HEK293T (cell line): ENCODE data around the gene UNC5B.

Experiments
- CTCF ChIA-PET: fragments of 350-600 bp; formaldehyde crosslinking; extraction: SDS; loops from one replicate; lab custom pipeline; 2021; ENCODE audit warnings: antibody characterized with exemption, inconsistent platforms; lab: Yijun Ruan, JAX
- POLR2A ChIA-PET: fragments of 350-600 bp; formaldehyde crosslinking; extraction: SDS; loops from one replicate; lab custom pipeline; 2020; ENCODE audit warnings: antibody characterized with exemption, inconsistent platforms; lab: Yijun Ruan, JAX
- DNase-seq: peaks from one replicate; pipeline ENCODE4 v3.0.0; 2012; ENCODE audit warnings: mixed read lengths; ENCODE audit errors: extremely low spot score
- ARNT ChIP-seq: fragments of 450-650 bp; IDR thresholded peaks from 2 replicates; pipeline ENCODE4 v1.6.1; 2017; ENCODE audit warnings: mild to moderate bottlenecking
- BHLHE40 ChIP-seq: fragments of 450-650 bp; IDR thresholded peaks from 2 replicates; pipeline ENCODE4 v1.6.1; 2016; ENCODE audit warnings: mild to moderate bottlenecking, moderate library complexity, borderline replicate concordance
- CTBP1 ChIP-seq: fragments of 450-650 bp; IDR thresholded peaks from 2 replicates; pipeline ENCODE4 v1.6.1; 2016; ENCODE audit warnings: borderline replicate concordance
- ELF4 ChIP-seq: fragments of 450-650 bp; IDR thresholded peaks from 2 replicates; pipeline ENCODE4 v1.6.1; 2017; ENCODE audit warnings: antibody characterized with exemption
- FOXA1 ChIP-seq: fragments of 450-650 bp; IDR thresholded peaks from 2 replicates; pipeline ENCODE4 v1.6.1; 2016; ENCODE audit warnings: mild to moderate bottlenecking
- FOXK2 ChIP-seq: fragments of 450-650 bp; IDR thresholded peaks from 2 replicates; pipeline ENCODE4 v1.6.1; 2016; ENCODE audit warnings: mild to moderate bottlenecking
- FOXM1 ChIP-seq: fragments of 450-650 bp; IDR thresholded peaks from 2 replicates; pipeline ENCODE4 v1.6.1; 2017; ENCODE audit warnings: mild to moderate bottlenecking, borderline replicate concordance
- HDGF ChIP-seq: fragments of 450-650 bp; IDR thresholded peaks from 2 replicates; pipeline ENCODE4 v1.6.1; 2017; ENCODE audit warnings: antibody characterized with exemption, borderline replicate concordance
- L3MBTL2 ChIP-seq: fragments of 450-650 bp; conservative IDR thresholded peaks from 2 replicates; pipeline ENCODE4 v1.6.1; 2016; ENCODE audit warnings: mild to moderate bottlenecking
- LEF1 ChIP-seq: fragments of 450-650 bp; IDR thresholded peaks from 2 replicates; pipeline ENCODE4 v1.6.1; 2017; ENCODE audit warnings: mild to moderate bottlenecking, borderline replicate concordance
- NFRKB ChIP-seq: fragments of 450-650 bp; IDR thresholded peaks from 2 replicates; pipeline ENCODE4 v1.6.1; 2016; ENCODE audit warnings: mild to moderate bottlenecking, moderate library complexity
- SP1 ChIP-seq: fragments of 450-650 bp; IDR thresholded peaks from 2 replicates; pipeline ENCODE4 v1.6.1; 2017
- SUZ12 ChIP-seq: fragments of 450-650 bp; IDR thresholded peaks from 2 replicates; pipeline ENCODE4 v1.6.1; 2016; ENCODE audit warnings: mild to moderate bottlenecking
- TARDBP ChIP-seq: fragments of 450-650 bp; IDR thresholded peaks from 2 replicates; pipeline ENCODE4 v1.6.1; 2016
- ZNF384 ChIP-seq: fragments of 450-650 bp; IDR thresholded peaks from 2 replicates; pipeline ENCODE4 v1.6.1; 2016
- TF ChIP-seq, protein P1 (sequence below): fragments of 450-650 bp; IDR thresholded peaks from 2 replicates; pipeline ENCODE4 v1.6.1; 2016

The UNC5B gene

GRCh38 chr10:71247414-71247705 is 35.0 kb downstream of the UNC5B start:
- ChIA-PET POLR2A (no interaction called here), CTCF (no interaction called here)
- DNase-seq = no peak

GRCh38 chr10:71247804-71248203 is 35.4 kb downstream of the UNC5B start:
- ChIA-PET POLR2A (no interaction called here), CTCF (no interaction called here)
- no peak for DNase-seq
- TF ChIP-seq FOXK2 = no peak

More at GRCh38 chr10:71247414-71247705, 35.0 kb downstream of the UNC5B start:
- TF ChIP-seq L3MBTL2 (no peak), TARDBP (no peak), CTBP1 (no peak), SUZ12 (no peak), FOXA1 (no peak), FOXK2 (no peak), FOXM1 (no peak), SP1 (no peak), HDGF (no peak), ZNF384 (no peak)
- TF ChIP-seq, protein P1, sequence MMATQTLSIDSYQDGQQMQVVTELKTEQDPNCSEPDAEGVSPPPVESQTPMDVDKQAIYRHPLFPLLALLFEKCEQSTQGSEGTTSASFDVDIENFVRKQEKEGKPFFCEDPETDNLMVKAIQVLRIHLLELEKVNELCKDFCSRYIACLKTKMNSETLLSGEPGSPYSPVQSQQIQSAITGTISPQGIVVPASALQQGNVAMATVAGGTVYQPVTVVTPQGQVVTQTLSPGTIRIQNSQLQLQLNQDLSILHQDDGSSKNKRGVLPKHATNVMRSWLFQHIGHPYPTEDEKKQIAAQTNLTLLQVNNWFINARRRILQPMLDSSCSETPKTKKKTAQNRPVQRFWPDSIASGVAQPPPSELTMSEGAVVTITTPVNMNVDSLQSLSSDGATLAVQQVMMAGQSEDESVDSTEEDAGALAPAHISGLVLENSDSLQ = no peak

DNA sequence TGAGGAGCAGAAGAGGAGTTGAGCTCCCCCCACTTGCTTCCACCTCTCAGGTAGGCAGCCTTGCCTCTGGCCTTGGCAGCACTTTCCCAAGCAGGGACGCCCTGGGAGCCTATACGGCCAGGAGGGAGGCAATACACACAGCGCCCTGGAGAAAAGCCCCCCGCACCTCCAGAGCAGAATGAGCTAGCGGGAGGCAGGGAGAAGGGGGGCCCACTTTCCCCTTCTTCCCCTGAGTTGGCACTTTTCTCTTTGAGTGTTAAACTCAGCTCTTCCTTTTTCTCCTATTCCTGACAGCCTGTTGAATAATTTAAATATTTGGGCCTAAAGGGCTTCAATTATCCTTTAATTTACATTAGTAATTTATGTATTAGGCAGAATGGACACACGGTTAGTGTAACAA is 35.8 kb downstream of the UNC5B start:
- TF ChIP-seq L3MBTL2 (no peak), LEF1 (no peak), SUZ12 (no peak), FOXK2 (no peak), SP1 (no peak), ARNT (no peak), CTBP1 (no peak), TARDBP (no peak)
- POLR2A ChIA-PET = no interaction called here
- no peak for DNase-seq
- CTCF ChIA-PET = interaction anchor here (1.0 kb wide), 1 partner anchor 16 kb away, joined by 3 read pairs; no protein-coding TSS in a partner anchor

DNA sequence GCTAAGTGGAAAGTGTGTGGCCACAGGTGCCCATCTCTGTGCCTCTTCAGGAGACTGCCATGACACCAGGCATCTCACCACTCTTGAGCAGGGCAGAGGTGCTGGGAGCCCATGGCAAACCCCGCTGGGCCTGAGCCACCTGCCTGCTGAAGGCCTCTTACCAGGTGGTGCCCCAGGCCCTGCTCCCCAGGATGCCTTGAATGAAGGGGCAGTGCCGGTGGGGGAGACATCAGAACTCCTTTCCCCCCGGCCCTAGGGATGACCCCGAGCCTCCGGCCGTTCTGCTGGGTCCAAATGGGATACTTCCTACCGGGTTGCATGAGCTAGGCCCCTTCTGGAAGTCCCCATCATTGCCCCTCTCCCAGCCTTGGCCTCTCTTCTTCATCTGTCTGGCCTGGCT is 37.6 kb downstream of the UNC5B start:
- DNase-seq = no peak
- TF ChIP-seq ELF4 (no peak), FOXK2 (no peak), SUZ12 (no peak), NFRKB (no peak), SP1 (no peak), FOXA1 (no peak), TARDBP (no peak), HDGF (no peak), BHLHE40 (no peak), L3MBTL2 (no peak), FOXM1 (no peak), CTBP1 (no peak), ARNT (no peak), LEF1 (no peak), ZNF384 (no peak)
- TF ChIP-seq, protein P1 = no peak
- POLR2A ChIA-PET = interaction anchor here (0.7 kb wide), 1 partner anchor 14 kb away, joined by 3 read pairs; no protein-coding TSS in a partner anchor
- CTCF ChIA-PET = no interaction called here

GRCh38 chr10:71250405-71250804 is 38.0 kb downstream of the UNC5B start:
- ChIA-PET CTCF (no interaction called here), POLR2A (interaction anchor here (0.7 kb wide), 1 partner anchor 14 kb away, joined by 3 read pairs; no protein-coding TSS in a partner anchor)
- TF ChIP-seq NFRKB = no peak
- no peak for TF ChIP-seq FOXM1
- TF ChIP-seq FOXA1 = no peak
- no peak for TF ChIP-seq HDGF
- DNase-seq = no peak

DNA sequence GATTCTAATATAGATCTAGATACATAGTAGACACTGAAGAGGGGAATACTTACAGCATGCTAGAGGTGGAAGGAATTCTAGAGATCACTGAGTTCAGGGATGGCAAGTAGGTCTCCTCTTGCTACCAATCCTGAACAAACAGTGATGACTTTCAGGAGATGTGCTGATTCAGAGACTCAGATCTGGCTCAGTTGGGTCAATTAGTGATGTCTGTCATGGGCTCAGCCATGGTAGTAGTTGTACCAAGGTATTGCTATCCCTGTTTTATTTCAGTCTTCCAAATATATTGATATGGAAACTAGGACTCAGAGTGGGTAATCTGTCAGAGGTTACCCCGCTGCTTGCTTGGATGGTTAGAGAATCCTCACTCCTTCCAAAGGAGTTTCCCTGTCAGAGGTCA is 38.5 kb downstream of the UNC5B start:
- TF ChIP-seq ZNF384 = no peak
- no peak for TF ChIP-seq L3MBTL2
- no peak for TF ChIP-seq FOXM1
- TF ChIP-seq SUZ12 = no peak
- TF ChIP-seq FOXK2 = no peak
- no peak for DNase-seq
- POLR2A ChIA-PET = no interaction called here
- CTCF ChIA-PET = no interaction called here

GRCh38 chr10:71251319-71251718 is 38.9 kb downstream of the UNC5B start:
- DNase-seq = no peak
- CTCF ChIA-PET = no interaction called here
- POLR2A ChIA-PET = no interaction called here
- TF ChIP-seq L3MBTL2 (no peak), FOXK2 (no peak), BHLHE40 (no peak), FOXA1 (no peak), TARDBP (no peak), ARNT (no peak), SUZ12 (no peak), ELF4 (no peak), FOXM1 (no peak), LEF1 (no peak), NFRKB (no peak), ZNF384 (no peak)

DNA sequence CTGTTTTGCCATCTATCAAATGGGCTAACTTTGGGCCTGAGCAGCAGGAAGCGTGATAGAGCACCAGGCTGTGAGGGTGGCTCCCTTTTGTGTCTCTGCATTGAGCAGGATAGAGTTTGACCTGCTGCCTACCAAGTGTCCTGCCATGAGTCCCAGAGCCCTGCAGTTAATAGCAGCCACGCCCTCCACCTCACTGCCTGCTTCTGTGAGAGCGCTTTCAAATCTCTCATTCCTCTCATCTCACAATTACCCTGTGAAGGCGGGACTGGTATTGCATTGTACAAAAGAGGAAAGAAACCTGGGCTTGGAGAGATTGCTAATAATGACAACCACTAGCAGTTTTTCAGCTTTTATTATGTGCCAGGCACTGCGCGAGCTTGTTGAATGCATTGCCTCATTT is 39.9 kb downstream of the UNC5B start:
- POLR2A ChIA-PET = no interaction called here
- CTCF ChIA-PET = interaction anchor here (0.6 kb wide), 1 partner anchor 150 kb away, joined by 3 read pairs; no protein-coding TSS in a partner anchor
- DNase-seq = no peak
- TF ChIP-seq ELF4 (no peak), FOXK2 (no peak), ZNF384 (no peak), CTBP1 (no peak), BHLHE40 (no peak), ARNT (no peak), LEF1 (no peak), SUZ12 (no peak), TARDBP (no peak), FOXM1 (no peak), L3MBTL2 (no peak), HDGF (no peak), FOXA1 (no peak), NFRKB (no peak), SP1 (no peak)
- TF ChIP-seq, protein P1 = no peak
